Anterior cingulate cortex (tissue), 58 donors: ENCODE results near the gene DNAJA3.

ENCODE experiments used
- DNase-seq, 58 donors: peaks; one replicate each; lab custom pipeline; 2025; lab: John Stamatoyannopoulos, UW

Gene DNAJA3

GRCh38 chr16:4425378-4426020 is at the start of gene DNAJA3:
Gene DNAJA3, plus strand, starts transcription at chr16:4425868. Its CDS starts 14 bp downstream, at chr16:4425882.
- peak; percentile 72 to 99 (median 90) for DNase-seq

- peak in 55 of 58 donors; percentile 28 to 91 (median 75) for DNase-seq
Observed at GRCh38 chr16:4376126-4376892, 49.4 kb upstream of the DNAJA3 start.

GRCh38 chr16:4376893-4377572 is 48.6 kb upstream of the DNAJA3 start:
- no peak for DNase-seq

GRCh38 chr16:4377573-4378154 is 48.0 kb upstream of the DNAJA3 start:
- DNase-seq, result peak in 14 of 58 donors; percentile 5 to 48 (median 30)

GRCh38 chr16:4378161-4378666 is 47.5 kb upstream of the DNAJA3 start:
- DNase-seq, result no peak

- DNase-seq, result no peak
Observed at GRCh38 chr16:4378999-4379690, 46.5 kb upstream of the DNAJA3 start.

- DNase-seq, result peak in 2 of 58 donors; percentile 19 to 45
Observed at GRCh38 chr16:4380119-4381063, 45.3 kb upstream of the DNAJA3 start.

GRCh38 chr16:4381072-4381934 is 44.4 kb upstream of the DNAJA3 start:
- peak in 40 of 58 donors; percentile 13 to 71 (median 40) for DNase-seq

GRCh38 chr16:4381935-4382794 is 43.5 kb upstream of the DNAJA3 start:
- no peak for DNase-seq

GRCh38 chr16:4382795-4383357 is 42.8 kb upstream of the DNAJA3 start:
- DNase-seq, result no peak

GRCh38 chr16:4383591-4384444 is 41.9 kb upstream of the DNAJA3 start:
- no peak for DNase-seq

GRCh38 chr16:4384509-4384942 is 41.1 kb upstream of the DNAJA3 start:
- peak in 2 of 58 donors; percentile 21 to 41 for DNase-seq

- no peak for DNase-seq
Observed at GRCh38 chr16:4385066-4385788, 40.4 kb upstream of the DNAJA3 start.

GRCh38 chr16:4385789-4386450 is 39.7 kb upstream of the DNAJA3 start:
- DNase-seq, result no peak
